22Rv1 (cell line): ENCODE data around the gene KIF5B.

Source experiments
- CTCF ChIP-seq: fragments of 450-650 bp; IDR thresholded peaks from 2 replicates; pipeline ENCODE4 v1.5.1; 2017; ENCODE audit warnings: mild to moderate bottlenecking
- ZFX ChIP-seq: fragments of 450-650 bp; IDR thresholded peaks from 2 replicates; pipeline ENCODE4 v1.6.1; 2017; ENCODE audit warnings: antibody characterized with exemption, borderline replicate concordance

GRCh38 chr10:32047881-32048280 is 8.3 kb downstream of the KIF5B start:
- TF ChIP-seq CTCF: no peak
- TF ChIP-seq ZFX: no peak
